Measurements from ENCODE around the gene SNCAIP. TPM values are rescaled to one million over a fixed set of nuclear protein-coding genes. Genes with fewer than 3 reads are reported as not detected.

SNCAIP gene
- total and polyA plus RNA-seq, 2 of the 4 experiments (the other 2 are of a cell fraction) = 15.3 to 19.0 TPM

DNA sequence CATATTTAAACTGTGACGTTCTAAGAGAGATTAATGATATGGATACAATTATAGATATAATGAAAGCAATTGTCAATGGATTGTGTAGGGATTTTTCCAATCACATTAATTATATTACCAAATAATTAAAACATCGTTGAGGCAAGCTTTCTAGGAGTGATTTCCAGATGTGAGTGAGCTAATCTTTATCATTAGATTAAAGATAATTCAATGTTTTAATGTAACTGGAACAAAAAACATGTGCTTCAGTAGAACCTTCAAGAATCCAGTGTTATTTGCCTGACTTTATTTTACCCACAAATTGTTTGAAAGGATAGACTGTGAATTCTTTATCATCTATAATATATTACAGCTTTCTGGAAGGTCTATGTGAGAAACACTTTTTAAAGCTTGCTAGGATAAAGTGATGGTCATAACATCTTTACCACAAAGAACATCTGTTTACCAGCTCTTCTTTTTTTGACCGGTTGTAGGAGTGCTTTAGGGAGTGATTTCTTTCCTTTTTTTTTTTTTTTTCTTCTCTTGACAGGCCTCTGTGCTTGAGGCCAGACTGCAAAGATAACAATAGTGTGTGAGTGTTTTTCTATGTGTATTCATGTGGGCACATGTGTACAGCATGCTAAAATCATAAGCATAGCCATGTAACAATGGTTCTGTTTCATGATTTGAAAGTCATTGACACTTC, 35.0 kb downstream of the SNCAIP start:
- DNase-seq = no peak
- no peak overlapping the region for H3K9ac ChIP-seq (ENCODE audit: low read depth, low read length)
- BruUV-seq (replicated peaks) = no TSS peak
- in situ Hi-C loops (cut with MboI; ENCODE audit: low sequenced_read_pairs) (no loop called here), intact Hi-C loops (cut with micrococcal nuclease) (no loop called here), dilution Hi-C loops (cut with HindIII; ENCODE audit: low sequenced_read_pairs, unreplicated experiment) (no loop called here)
- H4K5ac ChIP-seq (ENCODE audit: low read depth, low read length) = no peak overlapping the region
- TF ChIP-seq SMC3 (IDR thresholded peaks at IDR 0.05; ENCODE audit: low read depth, low read length) = no peak
- TF ChIP-seq CHD1 (IDR thresholded peaks at IDR 0.05; ENCODE audit: low read depth, low read length) = no peak
- no peak for TF ChIP-seq MXI1 (IDR thresholded peaks at IDR 0.05; ENCODE audit: borderline replicate concordance, low read depth, low read length)
- TF ChIP-seq, protein P1, sequence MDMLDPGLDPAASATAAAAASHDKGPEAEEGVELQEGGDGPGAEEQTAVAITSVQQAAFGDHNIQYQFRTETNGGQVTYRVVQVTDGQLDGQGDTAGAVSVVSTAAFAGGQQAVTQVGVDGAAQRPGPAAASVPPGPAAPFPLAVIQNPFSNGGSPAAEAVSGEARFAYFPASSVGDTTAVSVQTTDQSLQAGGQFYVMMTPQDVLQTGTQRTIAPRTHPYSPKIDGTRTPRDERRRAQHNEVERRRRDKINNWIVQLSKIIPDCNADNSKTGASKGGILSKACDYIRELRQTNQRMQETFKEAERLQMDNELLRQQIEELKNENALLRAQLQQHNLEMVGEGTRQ (IDR thresholded peaks at IDR 0.05; ENCODE audit: low read depth, low read length) = no peak
- no peak for TF ChIP-seq MAFK (IDR thresholded peaks at IDR 0.05; ENCODE audit: low read depth, low read length)
- no peak overlapping the region for H2AK9ac ChIP-seq (replicated peaks; ENCODE audit: low read depth, low read length, poor library complexity)
- H2AK5ac ChIP-seq (ENCODE audit: low read depth, low read length) = no peak overlapping the region
- no peak overlapping the region for H4K91ac ChIP-seq (ENCODE audit: insufficient read depth, low read depth, low read length)
- no peak overlapping the region for H3K4ac ChIP-seq (ENCODE audit: low read depth, low read length)
- H3K56ac ChIP-seq (ENCODE audit: extremely low read depth, insufficient read depth, low read length) = no peak overlapping the region
- no peak overlapping the region for H4K8ac ChIP-seq (ENCODE audit: low read depth in 2 of 2, low read length in 2 of 2)
- H2BK120ac ChIP-seq (ENCODE audit: low read depth, low read length) = no peak overlapping the region
- no peaks in the 10 kb centered on the region for H3K36me3 ChIP-seq (ENCODE audit: control insufficient read depth, insufficient read depth, low read length)
- no peak overlapping the region for H3K23ac ChIP-seq (ENCODE audit: low read depth, low read length)
- H2BK5ac ChIP-seq (ENCODE audit: low read depth, low read length, poor library complexity, severe bottlenecking) = no peak overlapping the region
- H3K79me1 ChIP-seq (ENCODE audit: low read depth in 1 of 2, low read length in 2 of 2) = peaks cover 0 to 21% of the 10 kb centered on the region in 2 experiments; a peak in 3 of 4 replicates
- no peak overlapping the region for H2AFZ ChIP-seq (replicated peaks; ENCODE audit: low read length, poor library complexity)
- H3K4me3 ChIP-seq (ENCODE audit: insufficient read depth, low read depth, low read length) = no peak overlapping the region
- peaks cover 9% of the 10 kb centered on the region for H3K9me1 ChIP-seq (ENCODE audit: insufficient read depth, low read length)
- no CpG with 5 or more reads among the region's 3 CpGs for WGBS, 2 experiments (ENCODE audit: extremely low coverage in 2 of 2, insufficient read length in 1 of 2)
- no peaks in the 10 kb centered on the region for H3K9me3 ChIP-seq (ENCODE audit: control insufficient read depth, insufficient read depth, low read length)
- ChIA-PET CTCF (interaction anchor here (1.0 to 1.4 kb wide), 2 partner anchors 69 to 151 kb away, joined by 3 to 4 read pairs; no protein-coding TSS in a partner anchor), POLR2A (ENCODE audit: unreplicated experiment) (interaction anchor here (0.6 kb wide), 1 partner anchor 12 kb away, joined by 5 read pairs; no protein-coding TSS in a partner anchor)
- no peak overlapping the region for H3K18ac ChIP-seq (ENCODE audit: low read depth, low read length)
- H4K20me1 ChIP-seq (ENCODE audit: insufficient read depth, low read length) = no peaks in the 10 kb centered on the region
- no peak overlapping the region for H2BK20ac ChIP-seq (ENCODE audit: low read depth, low read length)
- no peak overlapping the region for H3K14ac ChIP-seq (replicated peaks; ENCODE audit: low read depth, low read length)
- H2BK15ac ChIP-seq (ENCODE audit: low read depth, low read length) = no peak overlapping the region
- no peaks in the 10 kb centered on the region for H3K27me3 ChIP-seq (ENCODE audit: control insufficient read depth, insufficient read depth, low read length)
- no peak for ATAC-seq (ENCODE audit: low read depth)
- no peak overlapping the region for H3K27ac ChIP-seq (ENCODE audit: insufficient read depth, low read length)
- H3K4me2 ChIP-seq (ENCODE audit: low read depth, low read length) = no peak overlapping the region
- peaks cover 8% of the 10 kb centered on the region for H3K4me1 ChIP-seq (ENCODE audit: control insufficient read depth, insufficient read depth, low read length)

Data from IMR-90 (cell line).